ENCODE data around the gene HYDIN.
"Not testable (repeated sequence)": the region's sequence is repeated elsewhere in the genome, so short reads cannot be mapped to it uniquely, and the experiment has no call there.

The HYDIN gene

DNA sequence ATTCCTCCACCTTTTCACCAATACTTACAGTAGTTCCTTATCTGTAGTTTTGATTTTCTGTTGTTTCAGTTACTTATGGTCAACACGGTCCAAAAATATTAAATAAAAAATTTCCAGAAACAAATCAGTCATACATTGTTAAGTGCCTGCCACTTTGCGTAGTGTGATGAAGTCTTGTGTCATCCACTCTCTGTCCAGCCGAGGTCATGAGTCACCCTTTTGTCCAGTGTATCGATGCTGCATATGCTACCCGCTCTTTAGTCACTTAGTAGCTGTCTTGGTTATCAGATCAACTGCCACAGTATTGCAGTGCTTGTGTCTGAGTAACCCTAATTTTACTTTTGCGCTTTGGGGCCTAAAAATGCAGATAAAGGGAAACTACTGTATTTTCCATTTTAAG is 146.9 kb downstream of the HYDIN start:
- DNase-seq, result not testable (repeated sequence)

DNA sequence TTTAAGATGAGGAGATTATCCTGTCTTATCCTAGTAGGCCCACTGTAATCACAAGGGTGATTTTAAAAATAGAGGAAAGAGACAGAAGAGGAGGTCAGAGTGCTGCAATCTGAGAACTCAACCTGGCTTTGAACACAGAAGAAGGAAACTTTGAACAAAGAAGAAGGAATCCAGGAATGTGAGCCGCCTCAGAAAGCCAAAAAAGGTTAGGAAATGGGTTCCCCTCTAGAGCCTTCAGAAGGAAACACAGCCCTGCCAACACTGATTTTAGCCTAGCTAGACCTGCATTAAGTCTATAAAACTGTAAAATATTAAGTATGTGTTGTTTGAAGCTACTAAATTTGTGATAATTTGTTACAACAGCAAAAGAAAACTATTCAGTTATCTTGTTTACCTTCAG is 149.7 kb downstream of the HYDIN start:
- not testable (repeated sequence) for DNase-seq

DNA sequence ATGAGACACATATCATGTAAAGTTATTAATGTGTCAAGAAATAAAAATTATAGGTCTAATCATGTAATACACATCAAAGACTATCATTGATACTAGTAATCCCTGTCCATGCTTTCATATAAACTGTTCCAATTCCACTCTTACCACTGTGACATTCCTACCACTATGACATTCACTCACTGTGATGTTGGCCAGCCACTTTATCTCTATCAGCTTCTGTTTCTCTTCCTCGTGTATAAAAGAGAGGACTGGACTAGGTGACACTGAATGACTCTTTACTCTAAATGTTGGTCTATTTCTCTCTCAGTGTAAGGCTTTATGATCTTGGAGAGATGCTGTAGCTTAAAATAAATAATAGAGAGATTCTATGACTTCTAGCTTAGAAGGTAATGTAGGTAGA is 150.3 kb downstream of the HYDIN start:
- DNase-seq, result not testable (repeated sequence)

DNA sequence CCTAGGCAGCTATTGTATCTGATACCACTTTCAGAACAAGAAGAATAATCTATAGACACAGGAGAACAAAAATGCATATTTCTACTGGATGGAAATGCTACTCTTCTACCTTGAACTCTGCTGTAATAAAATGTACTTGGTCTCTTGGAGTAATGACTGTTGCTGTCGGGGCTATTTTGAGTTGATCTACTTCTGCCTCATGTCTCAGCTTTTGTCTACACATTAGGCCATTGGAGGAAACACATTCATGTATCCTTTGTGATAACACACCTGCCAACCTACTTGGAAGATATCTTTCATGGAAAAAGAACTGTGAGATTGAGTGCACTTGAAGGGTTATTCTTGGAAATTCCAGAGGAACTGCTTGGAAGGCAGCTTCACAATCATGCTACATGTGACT is 159.9 kb downstream of the HYDIN start:
- DNase-seq, result not testable (repeated sequence)

DNA sequence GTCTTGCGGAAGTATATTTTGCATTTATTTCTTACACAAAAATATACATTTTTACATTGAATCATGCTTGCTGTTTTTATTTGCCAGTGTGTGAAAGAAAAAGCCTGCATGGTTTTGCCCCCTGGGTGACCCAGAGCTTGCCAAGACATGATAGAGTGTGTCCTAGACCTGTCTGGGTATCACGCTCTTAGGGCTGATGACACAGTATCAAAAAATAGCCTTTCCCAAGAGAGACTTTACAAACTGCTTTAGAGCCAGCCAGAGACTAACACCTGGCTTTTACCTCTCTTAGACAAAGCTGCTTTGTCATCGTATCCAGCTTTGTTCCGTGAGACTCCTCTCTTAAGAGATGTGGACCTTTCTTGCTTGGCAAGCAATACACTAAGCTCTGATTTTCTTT is 160.7 kb downstream of the HYDIN start:
- DNase-seq, result not testable (repeated sequence)

DNA sequence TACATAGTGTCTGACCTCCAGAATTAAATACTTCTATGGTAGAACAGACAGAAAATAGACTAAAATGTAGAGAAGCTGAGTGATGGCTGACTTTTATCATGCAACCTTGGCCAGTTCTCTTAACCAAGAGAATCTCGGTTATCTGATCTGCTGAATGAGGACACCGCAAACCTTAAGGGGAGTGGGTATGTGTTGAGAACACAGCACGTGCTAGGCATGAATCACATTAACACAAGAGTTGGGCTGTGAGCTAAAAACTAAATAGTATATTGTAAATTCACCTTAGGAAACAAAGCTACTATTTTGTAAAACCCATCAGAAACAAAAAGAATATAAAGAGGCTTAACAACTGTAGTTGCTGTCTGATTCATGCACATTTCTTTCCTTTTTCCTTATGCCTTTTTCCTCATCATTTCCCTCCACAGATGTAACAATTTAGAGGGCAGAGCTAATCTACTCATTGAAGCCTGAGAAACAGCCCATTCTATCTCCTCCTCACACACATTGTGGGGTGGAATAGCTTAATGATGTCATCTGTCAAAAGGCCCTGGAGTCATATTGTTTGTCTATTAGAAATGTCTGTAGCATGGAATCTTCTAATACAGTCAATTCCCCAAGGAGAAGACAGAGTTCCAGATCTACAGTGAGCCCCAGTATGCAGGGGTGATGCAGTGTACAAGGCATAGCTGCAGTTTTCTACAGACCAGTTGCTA is 176.5 kb downstream of the HYDIN start:
- DNase-seq, result not testable (repeated sequence)

DNA sequence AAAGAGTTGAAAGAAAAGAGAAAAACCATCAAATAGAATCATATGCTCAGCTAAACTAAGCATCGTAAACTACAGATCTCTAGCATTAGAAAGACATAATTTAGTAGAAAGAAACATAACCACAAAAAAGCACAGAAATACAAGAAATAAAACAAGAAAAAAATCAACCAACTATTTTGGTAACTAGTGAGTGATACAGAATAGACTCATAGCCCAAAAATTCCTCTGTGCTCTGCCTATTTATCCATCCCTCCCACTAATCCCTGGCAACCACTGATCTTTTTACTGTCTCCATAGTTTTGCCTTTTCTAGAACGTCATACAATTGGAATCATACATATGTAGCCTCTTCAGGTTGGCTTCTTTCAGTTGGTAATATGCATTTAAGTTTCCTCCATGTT is 180.2 kb downstream of the HYDIN start:
- DNase-seq, result not testable (repeated sequence)

DNA sequence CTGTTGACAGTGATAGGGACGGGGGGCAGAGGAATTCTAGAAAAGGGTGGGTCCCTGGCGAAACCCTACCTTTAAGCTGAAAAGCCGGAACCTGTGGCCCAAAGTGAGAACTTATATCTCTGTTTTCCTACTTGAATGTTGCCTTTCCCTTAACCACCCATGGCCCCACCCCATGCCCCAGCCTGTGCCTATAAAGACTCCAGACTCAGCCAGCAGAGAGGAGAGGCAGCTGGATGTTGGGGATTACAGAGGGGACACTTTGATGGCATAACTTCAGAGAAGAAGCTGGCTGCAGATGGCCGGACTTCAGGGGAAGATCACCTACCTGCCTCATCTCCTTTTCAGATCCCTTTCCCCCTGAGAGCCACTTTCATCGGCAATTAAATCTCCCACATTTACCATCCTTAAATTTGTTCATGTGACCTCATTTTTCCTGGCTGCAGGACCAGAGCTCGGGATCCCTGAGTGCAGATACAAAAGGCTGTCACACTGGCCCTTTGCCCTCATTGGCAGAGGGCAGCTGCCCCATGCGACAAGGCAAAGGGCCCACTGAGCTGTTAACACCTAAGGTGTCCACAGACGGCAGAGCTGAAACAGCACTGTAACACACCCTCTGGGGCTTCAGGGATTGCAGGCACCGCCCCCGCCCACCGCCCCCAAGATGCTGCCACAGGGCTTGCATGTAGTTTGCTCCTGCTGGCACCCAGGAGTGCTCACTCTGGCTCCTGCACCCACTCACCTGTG is 191.0 kb downstream of the HYDIN start:
- DNase-seq, result not testable (repeated sequence)

DNA sequence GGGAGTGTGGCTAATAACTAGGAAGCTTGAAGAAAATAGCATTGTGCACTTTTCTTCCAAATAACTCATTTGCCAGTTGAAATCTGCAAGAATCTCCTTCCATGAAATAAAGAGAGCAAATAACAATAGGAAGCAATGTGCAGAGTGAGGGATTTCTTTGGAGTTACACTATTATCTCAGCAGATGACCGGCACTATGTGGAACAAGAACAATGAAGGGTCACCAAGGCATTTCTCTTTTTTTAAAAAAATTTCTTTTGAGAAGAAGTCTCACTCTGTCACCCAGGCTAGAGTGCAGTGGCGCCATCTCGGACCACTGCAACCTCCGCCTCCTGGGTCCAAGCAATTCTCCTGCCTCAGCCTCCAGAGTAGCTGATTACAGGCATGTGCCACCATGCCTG is 192.1 kb downstream of the HYDIN start:
- DNase-seq, result not testable (repeated sequence)

DNA sequence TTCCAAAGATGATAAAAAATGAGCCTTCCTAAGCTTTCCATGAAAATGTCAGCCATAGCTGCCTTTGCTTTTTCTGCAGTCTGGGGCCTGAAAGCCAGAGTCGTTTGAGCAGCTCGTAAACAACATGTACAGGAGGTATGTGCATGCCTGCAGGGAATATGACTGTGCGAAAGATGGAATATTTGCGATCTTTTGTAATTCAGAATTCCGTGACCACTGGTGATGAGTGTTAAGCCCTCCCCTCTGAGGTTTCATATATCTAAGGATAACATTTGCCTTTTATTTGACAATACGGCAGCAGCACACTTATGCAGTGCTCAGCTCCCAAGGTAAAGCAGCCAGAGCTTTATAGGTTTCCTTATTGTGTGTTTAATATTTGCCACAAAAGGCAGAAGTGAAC is 192.5 kb downstream of the HYDIN start:
- DNase-seq, result not testable (repeated sequence)

DNA sequence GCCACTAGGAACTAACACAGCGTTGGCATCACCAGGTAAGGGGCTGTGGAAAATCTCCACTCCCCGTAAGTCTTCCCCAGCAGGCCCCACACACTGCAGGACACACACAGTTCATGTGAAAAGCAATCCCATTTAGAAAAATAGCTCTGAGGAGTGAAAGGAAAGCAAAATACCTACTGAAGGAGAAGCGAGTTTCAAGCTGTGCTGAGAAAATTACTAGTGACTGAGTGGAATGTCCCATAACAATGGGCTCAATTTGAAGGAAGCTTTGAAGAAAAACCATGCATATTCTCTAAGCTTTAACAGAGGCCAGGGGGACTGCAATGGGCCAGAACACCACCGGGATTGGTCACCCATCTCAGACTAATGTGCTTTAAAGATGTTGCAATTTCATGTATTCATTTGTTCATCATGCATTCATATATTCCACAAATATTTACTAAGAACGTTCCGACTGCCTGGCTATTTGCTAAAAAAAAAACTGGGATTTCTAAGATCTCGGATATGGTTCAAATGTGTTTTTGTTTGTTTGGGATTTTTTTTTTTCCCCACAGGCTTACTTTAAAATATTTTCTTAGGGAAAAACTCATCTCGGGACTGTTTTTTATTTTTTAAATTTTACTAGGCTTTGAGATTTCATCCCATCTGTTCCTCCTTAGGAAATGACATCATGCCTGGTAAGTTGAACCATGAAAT is 202.3 kb downstream of the HYDIN start:
- DNase-seq, result not testable (repeated sequence)

DNA sequence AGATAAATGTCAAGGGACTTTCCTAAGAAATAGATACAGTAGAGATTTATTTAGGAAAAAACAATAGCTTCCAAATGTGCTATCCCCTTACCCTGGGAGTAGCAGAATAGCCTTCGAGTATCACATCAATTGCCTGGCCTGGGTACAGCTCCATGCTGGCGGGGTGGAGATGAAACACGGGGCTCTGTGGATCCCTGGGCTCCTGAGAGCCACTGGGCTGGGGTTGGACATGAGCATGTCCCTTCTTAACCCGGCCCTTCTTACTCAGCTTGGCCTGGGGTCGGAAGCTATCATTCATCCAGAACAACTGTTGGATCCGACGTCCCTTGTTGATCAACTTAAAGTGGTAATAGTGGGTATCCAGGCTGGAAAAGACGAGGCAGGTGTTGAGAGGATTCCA is 203.0 kb downstream of the HYDIN start:
- DNase-seq, result not testable (repeated sequence)

DNA sequence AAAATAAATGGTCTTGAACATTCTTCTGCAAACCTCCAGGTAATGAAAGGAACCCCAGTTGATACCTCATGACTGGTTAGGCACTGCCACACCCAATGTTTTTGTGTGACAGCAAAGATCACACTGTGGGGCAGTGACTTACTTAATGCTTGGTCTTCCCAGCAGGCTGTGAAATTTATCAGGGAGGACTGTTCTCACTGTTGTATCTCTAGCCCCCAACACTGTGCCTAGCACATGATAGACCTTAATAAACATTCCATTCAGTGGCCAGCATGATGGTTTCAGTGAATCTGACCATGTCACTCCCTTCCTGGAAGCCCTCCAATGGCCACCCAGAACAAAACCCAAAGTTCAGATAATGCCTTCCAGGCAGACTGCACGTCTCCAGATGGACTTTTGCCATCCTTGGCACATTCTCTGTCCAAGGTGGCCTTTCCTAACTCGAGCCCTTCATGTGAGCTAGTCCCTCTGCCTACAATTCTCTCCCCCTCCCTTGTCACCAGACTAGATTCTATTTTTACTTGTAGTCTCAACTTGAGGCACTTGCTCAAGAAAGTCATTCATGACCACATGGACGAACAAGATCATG is 206.6 kb downstream of the HYDIN start:
- not testable (repeated sequence) for DNase-seq

DNA sequence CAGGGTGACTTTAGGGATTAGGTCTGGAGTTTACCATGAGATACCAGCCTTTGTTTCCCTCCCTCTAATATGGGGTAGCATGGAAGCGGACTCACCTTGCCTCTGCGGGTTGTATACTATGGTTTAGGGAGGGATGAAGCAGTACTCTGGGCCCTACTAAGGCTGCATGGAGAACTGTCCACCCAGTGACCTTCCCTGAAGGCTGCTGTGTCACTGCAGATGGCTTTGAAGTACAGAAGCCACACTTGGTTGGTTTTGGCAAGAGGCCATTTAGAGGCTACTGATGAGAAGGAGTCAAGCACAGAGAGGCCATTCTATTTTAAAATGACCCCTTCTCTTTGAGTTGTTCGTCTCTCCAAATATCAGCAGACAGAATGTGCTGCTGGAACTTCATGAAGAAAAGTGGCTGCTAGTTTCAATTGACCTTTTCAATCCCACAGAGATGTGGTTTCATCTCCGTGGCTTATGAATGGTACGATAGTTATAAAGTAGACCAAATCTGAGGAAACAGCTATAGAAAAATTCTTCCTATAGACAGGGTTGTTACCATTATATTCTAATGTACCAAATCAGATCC is 208.5 kb downstream of the HYDIN start:
- not testable (repeated sequence) for DNase-seq

DNA sequence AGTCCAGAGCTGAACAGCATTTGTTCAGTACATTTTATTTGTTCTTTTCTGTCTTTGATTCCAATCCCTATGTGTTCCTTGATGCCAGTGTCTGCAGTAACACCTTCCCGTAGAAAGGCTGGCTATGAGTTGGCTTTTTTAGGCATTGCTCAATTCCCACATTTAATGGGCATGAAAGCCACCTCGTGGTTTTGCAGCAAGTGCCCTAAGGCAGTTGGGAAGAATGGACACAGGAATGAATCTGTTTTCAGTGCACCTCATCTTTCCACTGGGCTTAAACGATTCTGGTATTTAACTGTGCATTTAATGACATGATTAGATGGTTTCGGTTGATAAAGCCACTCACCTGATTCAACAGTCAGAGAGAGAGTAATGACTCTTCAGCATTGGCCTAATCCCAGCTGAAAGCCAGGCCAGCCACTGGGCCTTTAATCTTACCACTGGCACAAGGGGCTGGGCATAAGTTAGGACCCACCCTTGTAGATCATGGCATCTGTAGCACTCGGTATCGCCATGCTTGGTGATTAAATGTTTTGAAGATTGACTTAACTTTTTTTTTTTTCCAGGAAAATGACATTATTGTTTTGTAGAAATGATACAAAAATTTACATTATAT is 211.3 kb downstream of the HYDIN start:
- not testable (repeated sequence) for DNase-seq

DNA sequence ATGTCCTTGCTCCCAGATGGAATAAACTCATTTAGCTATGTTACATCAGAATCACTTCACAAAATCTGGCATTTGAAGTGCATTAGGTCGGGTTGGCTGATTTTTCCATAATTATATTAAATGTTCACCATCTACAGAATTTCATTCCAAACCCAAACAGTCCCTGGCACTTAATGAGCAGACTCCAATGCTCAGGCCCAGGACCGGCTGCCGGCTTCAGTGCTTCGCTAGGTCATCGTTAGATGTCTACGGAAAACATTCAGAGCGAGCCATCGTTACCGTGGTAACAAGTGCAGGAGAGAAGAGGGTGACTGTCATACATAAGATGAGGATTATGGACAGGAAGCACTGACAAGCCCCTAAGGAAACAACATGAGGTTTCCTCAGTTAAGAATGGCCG is 215.1 kb downstream of the HYDIN start:
- DNase-seq, result not testable (repeated sequence)

DNA sequence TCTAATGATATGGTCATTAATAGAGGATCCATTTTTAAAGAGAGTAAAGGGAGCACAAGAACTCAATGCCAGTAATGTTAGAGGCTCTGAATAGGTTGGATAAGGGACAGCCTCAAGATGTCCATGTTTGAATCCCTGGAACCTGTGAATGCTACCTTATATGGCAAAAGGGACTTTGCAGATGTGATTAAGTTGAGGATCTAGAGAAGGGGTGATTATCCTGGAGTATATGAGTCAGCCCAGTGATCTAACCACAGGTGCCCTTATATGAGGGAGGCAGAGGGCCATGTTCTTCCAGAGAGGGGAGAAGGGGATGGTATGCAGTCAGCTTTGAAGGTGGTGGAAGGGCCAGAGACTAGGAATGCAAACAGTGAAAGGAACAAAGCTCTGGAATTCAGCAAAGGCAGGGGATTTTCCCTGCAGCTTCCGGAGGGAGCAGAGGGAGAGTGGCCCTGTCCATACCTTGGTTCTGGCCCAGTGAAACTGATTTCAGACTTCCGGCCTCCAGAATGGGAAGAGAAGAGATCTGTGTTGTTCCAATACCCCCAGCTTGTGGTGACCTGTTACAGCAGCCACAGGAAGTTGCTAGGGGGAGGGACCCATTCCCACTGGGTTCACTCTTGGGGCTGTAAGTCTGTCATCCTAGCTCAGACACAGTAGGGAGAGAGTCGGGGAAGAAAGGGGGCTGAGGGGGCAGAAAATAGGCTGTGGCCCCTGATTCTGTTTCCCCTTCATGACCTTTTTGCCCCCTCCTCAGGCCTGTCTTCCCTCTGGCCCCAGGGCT is 220.9 kb downstream of the HYDIN start:
- DNase-seq, result not testable (repeated sequence)

DNA sequence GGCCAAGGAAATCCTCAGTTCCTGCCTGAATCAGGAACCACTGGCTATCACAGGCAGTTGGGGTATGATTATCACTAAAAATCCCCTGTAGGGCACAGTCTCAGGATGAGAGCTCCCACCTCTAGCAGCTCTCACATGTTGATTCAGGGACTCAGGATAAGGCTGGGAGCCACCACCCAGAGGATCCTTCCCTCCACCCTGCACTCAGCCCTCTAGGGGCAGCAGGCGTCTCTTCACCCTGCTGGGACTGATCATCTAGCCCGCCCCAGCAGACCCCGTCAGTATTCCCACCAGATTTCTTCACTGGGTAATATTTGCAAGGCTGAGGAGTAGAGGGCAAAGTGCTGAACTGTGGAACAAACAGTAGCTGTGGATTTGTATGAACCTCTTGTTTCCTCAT is 224.0 kb downstream of the HYDIN start:
- DNase-seq, result not testable (repeated sequence)

DNA sequence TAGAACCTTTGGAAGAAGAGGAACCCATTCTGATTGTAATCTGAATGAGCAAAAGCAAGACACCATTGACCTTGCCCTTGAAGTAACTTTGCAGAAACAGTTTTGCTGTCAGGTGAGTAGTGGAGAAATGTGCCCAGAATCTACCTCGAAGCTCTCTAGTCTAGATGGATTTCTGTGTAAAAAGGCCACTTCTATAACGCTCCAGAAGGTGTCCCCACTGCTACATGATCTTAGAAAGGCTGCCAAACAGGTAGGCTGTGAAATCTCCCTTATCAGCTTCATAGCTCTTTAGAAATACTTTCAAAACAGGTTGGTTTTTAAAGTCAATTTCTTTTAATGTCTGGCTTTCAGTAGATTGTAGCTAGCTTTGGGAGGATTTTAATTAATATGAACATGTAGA is 230.8 kb downstream of the HYDIN start:
- DNase-seq, result not testable (repeated sequence)

DNA sequence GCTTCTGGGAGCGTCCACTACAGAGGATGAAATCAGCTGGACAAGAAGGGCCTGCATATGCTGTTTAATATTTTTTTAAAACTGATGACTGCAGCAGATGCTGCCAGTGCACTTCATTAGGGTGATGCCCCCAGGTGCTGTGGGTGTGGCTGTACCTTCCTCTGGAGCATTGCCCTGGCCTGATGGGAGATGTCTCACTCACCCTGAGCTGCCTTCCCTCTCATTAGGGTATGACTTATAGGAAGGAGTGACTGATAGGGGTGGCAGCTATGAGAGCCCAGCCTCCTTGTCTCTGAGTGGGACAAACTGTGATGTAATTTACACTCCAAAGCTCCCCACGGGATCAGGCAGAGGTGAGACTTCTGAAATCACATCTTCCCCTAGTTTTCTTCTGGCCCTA is 234.7 kb downstream of the HYDIN start:
- not testable (repeated sequence) for DNase-seq

DNA sequence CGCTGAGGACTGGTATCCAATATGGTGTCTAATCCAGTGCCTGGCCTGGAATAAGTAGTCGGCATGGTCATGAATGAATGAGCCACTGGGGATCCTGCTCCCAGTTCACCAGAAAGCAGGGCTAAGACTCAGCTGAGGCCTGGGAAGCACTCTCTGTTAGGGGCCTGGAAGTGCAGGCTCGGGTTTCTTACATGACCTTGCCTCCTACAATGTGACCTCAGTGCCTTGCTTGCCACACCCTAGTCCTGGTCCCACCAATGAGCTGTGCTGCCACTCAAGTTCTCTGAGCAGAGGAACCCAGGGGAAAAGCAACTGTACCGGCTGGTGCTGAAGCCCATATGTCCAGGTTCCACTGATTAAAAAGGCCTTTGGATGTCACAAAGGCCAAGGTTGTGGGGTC is 238.0 kb downstream of the HYDIN start:
- not testable (repeated sequence) for DNase-seq
